Fibroblast of skin of abdomen (primary cell): ENCODE data around the gene XXYLT1.
"Not testable (repeated sequence)": the region's sequence is repeated elsewhere in the genome, so short reads cannot be mapped to it uniquely, and the experiment has no call there.

Source experiments
- DNase-seq: peaks from one replicate; pipeline ENCODE4 v3.0.0-alpha.2; 2013

XXYLT1 gene

DNA sequence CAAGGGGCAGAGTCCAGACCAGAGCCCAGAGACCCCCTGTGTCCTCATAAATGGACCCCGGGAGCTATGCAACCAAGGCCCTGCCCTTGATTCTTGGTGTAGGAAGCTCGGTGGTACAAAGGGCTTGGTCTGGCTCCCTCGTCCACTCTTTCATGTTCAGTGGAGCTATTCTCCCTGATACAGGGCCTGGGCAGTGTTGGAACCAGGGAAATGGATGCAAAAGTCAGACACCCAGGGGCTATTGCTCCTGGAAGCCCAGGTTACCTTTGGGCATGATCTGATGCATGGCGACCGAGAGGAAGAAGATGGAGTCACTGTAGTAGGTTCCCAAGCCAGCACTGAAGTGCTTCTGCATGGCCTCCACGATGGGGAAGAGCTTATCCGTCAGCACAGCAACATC, 44.5 kb downstream of the XXYLT1 start:
- DNase-seq = no peak

GRCh38 chr3:195224980-195225580, 45.9 kb downstream of the XXYLT1 start:
- no peak for DNase-seq

DNA sequence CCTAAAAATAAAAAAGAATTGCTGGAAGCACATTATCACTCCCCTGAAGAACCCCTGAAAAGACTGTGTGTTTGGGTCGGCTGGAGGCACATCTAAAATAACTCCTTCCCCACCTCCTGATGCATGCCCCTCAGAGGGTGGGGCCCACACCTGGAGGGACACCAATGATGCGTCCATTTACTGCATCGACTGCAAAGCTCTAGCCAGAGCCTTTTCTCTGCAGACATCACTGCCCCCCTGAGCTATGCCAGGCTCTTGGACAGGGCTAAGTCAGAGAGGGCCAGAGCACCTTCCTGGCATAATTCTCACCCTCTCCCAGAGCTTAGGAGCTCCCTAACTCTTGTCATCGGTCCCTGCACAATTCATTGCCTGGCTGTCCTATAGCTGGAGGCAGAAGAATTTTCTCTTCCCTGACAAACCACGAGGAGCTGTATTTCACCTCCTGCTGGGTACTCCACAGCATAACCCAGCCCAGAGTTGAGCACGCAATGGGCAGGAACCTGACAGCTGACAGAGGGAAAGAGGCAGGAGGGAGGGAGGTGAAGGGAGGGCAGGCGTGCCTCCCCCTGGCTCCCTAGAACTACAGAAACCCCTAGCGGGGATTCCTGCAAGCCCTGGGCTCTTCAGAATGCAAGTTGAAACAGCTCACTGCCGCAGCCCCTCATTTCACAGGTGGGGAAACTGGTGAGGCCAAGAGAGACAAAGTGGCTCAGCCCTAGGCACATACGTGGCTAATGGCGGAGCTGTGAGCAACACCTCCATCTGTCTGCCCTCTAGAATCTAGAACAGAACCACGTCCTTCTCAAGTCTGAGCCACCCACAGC, 46.6 kb downstream of the XXYLT1 start:
- DNase-seq = no peak

GRCh38 chr3:195221876-195222617, 48.9 kb downstream of the XXYLT1 start:
- DNase-seq = no peak

- DNase-seq = peak; percentile 28
Measured at GRCh38 chr3:195221015-195221853, 49.7 kb downstream of the XXYLT1 start.

- no peak for DNase-seq
Measured at GRCh38 chr3:195219351-195220230, 51.4 kb downstream of the XXYLT1 start.

- DNase-seq = not testable (repeated sequence)
Measured at GRCh38 chr3:195218331-195218730, 52.6 kb downstream of the XXYLT1 start.

DNA sequence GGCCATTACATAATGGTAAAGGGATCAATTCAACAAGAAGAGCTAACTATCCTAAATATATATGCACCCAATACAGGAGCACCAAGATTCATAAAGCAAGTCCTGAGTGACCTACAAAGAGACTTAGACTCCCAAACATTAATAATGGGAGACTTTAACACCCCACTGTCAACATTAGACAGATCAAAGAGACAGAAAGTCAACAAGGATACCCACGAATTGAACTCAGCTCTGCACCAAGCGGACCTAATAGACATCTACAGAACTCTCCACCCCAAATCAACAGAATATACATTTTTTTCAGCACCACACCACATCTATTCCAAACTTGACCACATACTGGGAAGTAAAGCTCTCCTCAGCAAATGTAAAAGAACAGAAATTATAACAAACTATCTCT, 55.4 kb downstream of the XXYLT1 start:
- DNase-seq = not testable (repeated sequence)

DNA sequence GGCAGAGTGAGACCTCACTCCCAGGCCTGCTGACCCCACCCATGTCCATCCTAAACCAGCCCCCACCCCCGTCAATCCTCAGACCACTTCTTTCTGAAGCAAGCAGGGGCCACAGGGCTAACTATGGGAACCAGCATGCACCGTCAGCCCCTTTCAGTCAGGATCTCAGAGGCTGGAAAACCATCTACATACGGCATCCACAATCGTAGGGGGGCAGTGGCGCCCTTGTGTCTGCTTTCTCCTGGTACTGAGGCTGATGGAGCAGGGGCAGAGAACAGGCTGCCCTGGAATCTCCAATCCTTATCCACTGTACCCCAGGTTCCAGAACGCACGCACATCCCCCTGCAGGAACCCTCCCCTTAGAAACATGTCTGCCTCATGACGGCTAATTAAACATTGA, 56.6 kb downstream of the XXYLT1 start:
- no peak for DNase-seq

GRCh38 chr3:195213639-195214315, 57.2 kb downstream of the XXYLT1 start:
- DNase-seq = no peak

- DNase-seq = no peak
Measured at GRCh38 chr3:195212749-195213375, 58.1 kb downstream of the XXYLT1 start.

DNA sequence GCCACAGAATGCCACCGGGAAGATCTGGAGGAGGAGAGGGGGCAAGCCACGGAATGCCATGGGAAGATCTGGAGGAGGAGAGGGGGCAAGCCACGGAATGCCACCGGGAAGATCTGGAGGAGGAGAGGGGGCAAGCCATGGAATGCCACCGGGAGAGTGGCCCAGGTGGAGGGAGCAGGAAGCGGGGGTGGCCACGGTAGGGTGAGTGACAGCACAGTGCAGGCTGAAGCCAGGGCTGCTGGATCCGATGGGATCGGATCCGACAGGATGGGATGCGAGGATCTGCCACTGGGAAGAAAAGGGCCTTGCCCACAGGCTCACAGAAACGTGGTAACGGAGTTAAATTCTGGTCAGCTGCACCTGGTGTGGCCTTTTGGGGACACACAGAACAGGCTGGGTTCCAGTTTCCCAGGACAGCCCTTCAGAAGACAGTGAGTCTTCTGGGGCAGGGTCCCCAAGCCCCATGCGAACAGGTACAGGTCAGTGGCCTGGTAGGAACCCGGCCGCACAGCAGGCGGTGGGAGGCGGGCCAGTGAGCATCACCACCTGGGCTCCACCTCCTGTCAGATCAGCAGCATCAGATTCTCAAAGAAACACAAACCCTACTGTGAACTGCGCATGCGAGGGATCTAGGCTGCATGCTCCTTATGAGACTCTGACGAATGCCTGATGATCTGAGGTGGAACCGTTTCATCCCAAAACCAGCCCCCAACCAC, 58.8 kb downstream of the XXYLT1 start:
- DNase-seq = no peak

DNA sequence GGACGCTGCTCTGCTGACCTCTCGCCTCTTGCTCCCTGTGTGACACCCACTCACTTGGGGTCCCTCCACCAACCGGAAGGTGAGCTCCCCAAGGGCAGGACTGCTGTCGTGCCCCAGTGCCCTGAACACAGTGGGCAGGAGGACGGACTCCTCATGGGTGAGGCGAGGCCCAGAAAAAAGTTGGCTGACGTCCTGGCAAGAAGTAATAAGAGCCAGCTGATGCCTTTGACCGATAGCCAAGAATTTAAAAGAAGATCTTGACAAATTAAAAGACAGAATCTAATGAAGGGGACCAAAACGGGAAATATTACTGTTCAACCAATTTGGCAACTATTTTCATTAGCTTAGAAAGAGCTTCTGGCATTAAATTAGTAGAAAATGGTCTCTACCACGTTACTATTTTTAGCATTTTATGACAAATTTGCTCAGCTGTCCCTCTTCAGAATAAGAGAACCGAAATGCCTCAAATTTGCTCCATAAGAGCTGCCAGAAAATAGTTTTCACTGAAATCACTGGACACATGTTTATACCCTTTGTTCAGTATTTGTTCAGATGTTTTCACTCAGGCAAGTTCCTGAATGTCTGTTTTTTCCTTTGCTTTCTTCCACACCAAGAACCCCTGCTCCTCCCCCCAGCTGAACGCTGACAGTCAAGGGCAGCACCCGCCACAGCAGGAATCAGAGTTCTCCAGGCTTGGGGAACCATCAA, 60.5 kb downstream of the XXYLT1 start:
- peak; percentile 94 for DNase-seq

- peak; percentile 43 for DNase-seq
Measured at GRCh38 chr3:195209847-195210265, 61.1 kb downstream of the XXYLT1 start.

DNA sequence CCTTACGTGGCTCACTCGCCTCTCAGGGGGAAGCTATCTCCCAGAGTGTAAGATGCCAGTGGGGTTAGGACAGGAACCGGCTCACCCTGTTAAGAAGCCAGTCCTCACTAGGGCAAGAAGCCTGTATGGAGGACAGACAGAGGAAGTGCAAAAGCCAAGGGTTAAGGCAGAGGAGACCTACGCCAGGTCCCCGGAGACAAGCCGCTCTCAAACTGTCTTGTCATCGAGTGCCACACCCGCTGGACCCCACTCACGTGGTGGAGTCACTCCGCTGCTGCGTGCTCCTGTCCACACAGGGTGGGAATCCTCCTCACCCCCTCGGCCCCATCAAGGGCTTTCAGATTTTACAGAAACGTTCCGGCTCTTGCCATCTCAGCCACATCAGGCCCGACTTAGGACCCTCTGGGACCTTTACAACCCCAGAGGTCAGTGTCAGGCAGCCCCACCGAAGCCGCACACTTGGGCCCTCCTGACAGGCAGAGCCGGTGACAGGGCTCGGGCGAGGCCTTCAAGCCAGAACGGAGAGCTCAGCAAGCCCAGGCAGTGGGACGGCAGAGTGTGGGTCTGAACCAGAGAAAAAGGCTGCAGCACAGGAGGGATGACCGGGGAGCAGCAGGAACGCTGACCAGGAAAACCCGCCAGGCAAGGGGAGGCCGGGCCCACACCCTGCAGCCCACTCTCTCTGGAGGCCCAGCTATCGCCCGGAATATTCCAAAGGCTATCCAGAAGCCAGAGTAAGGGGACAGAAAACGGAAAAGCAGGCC, 61.7 kb downstream of the XXYLT1 start:
- no peak for DNase-seq

- DNase-seq = no peak
Measured at GRCh38 chr3:195208631-195209030, 62.3 kb downstream of the XXYLT1 start.

DNA sequence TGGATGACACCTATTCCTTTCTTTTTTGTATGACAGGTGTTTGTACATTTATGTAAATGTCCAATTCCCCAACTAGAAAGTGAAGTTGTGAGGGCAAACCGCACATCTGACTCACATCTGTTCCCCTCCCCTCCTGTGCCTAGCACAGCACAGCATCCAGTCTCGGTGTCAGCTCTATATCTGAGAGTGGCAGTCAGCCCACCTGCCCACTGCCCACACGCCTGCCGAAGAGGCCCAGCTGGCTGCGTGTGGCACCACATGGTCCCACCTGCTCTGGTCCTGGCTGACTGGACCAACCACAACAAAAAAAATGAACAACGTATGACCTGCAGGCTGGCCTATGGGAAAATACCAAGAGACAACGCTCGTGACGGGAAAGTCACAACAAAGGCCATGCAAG, 62.8 kb downstream of the XXYLT1 start:
- no peak for DNase-seq

DNA sequence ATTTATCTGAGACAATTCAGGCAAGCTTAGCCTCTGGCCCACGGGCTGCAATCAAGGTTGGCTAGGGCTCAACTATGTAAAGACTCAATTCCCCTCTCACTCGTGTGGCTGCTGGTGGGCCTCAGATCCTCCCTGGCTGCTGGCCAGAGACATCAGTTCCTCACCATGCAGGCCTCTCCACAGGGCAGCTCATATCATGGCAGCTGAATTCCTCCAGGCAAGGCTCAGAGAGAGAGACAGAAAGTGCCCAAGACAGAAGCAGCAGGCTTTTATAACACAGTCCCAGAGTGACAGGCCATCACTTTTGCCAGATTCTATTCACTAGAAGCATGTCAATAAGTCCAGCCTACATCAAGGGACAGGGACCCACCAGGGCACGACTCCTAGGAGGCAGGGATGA, 63.2 kb downstream of the XXYLT1 start:
- DNase-seq = peak; percentile 61
